Fibroblast of skin of right biceps (primary cell): ENCODE data around the gene TMEM259.
A peak's percentile ranks its signal among the peaks of the same experiment; 100 is the strongest.
"Not testable (repeated sequence)": the region's sequence is repeated elsewhere in the genome, so short reads cannot be mapped to it uniquely, and the experiment has no call there.

ENCODE experiments used
- DNase-seq: peaks from one replicate; pipeline ENCODE4 v3.0.0-alpha.2; 2013

The TMEM259 gene

DNA sequence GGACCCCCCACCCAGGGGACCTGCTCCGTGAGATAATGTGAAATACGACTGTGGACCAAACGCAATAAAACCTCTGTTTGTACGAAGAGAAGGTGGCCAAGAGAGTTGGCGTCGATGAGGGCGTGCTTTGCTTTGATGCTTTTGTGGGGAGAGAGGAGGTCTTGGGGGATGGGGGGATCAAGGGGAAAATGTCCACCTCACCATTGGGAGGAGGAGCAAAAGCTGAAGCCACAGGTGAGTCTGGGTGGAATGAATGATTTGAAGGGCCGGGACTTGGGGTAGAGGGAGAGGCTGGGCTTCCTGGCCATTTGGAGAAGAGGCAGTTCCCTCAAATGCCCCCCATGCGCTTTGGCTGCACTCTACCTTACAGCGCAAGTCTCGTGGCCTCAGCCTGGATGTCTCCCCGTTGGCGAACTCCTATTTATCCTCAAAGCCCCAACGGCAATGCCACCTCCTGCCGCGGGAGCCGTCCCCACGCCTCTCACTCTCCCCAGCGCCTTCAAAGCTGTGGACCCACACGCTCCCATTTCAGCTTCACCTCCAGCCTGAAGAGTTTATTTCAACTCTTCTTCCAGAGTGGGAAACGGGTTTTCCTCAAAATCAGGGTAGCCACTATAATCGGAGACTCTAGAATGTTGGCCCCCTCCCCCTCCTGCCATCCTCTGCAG, 18.2 kb upstream of the TMEM259 start:
- peak; percentile 54 for DNase-seq

DNA sequence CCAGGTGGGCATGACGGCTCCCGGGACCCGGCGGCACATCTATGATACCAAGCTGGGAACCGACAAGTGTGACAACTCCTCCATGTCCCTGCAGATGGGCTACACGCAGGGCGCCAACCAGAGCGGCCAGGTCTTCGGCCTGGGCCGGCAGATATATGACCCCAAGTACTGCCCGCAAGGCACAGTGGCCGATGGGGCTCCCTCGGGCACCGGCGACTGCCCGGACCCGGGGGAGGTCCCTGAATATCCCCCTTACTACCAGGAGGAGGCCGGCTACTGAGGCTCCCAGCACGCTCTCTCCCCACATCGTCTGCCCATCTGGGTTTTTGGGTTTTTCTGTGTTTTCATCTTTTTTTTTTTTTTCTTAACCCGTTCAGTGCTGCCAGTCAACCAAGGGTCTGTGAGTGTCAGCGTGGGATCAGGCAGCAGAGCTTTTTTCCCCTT, 16.7 kb upstream of the TMEM259 start:
- DNase-seq = no peak

DNA sequence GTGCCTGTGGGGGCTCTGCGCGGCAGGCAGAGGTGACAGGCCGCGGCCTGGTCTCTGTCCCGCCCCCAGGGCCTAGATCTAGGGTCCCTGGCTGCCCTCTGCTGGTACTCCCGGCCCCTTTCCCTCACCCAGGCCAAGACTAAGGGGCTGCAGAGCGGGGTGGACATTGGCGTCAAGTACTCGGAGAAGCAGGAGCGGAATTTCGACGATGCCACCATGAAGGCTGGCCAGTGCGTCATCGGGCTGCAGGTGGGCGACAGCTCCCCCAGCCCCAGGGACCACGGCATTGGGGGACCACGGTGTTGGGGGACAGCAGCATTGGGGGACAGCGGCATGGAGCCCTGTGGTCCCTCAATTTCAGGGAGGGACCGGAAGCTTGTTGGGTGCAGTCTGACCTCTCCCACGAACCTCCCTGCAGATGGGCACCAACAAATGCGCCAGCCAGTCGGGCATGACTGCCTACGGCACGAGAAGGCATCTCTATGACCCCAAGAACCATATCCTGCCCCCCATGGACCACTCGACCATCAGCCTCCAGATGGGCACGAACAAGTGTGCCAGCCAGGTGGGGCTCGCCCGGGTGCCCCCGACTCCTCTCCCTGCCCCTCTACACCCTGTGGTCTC, 15.2 kb upstream of the TMEM259 start:
- no peak for DNase-seq

DNA sequence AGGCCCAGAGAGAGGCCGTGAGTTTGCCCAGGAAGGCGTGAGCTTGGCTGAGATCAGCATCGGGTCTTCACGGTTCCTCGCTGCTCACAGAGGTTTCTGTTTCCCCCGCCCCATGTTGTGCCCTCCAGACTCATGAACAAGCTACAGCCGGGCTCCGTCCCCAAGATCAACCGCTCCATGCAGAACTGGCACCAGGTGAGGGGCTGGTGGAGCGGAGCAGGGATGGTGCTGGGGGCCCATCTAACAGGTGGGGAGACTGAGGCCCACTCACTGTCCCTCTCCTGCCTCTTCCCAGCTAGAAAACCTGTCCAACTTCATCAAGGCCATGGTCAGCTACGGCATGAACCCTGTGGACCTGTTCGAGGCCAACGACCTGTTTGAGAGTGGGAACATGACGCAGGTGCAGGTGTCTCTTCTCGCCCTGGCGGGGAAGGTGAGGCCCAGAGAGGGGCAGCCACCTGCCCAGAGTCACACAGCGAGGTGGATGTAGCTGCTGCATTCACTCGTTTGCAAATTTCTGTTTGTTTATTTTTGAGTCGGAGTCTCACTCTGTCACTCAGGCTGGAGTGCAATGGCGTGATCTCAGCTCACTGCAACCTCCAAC, 11.4 kb upstream of the TMEM259 start:
- DNase-seq = no peak

- peak; percentile 99 for DNase-seq
Measured at GRCh38 chr19:1028062-1028926, 7.4 kb upstream of the TMEM259 start.

- no peak for DNase-seq
Measured at GRCh38 chr19:1027650-1028061, 6.7 kb upstream of the TMEM259 start.

DNA sequence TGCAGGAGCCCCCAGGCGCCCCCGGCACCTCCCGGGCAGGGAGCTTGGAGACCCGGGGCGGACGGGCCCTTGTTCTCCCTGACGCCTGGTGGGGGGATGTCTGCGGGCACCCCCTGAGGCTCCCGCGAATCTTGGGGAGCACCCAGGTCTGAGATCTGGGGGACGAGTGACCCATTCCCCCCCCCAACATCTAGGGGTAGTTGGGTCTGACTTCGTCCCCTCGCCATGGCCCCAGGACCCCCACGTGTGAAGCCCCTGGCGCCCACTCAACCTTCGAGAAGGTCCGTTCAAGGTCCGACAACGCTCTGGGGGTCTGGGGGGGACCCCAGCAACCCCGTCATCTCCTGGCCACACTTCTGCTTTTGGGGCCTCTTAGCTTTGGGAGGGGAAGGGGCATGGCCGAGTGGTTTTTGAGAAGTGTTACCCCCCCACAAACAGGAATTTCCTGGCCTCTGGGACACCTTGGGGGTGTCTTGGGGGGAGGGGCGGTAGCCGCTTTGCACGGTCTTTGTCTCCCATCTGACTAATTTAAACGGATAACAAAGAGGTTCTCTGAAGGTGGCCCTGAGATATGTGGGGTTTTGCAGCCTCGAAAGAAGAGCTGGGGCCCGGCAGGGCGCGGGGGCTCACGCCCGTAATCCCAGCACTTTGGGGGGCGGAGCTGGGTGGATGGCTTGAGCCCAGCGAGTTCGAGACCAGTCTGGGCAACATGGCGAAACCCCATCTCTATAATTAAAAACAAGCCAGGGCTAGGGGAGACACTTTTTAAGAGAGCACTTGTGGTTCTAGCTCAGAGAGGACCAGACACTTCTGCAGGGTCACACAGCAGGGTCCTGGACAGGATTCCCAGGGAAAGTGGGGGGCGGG, 6.1 kb upstream of the TMEM259 start:
- peak; percentile 58 for DNase-seq

GRCh38 chr19:1025960-1026782, 5.2 kb upstream of the TMEM259 start, which contains the start of gene CNN2:
Gene CNN2, plus strand, starts transcription at chr19:1026608. Its CDS starts 54 bp downstream, at chr19:1026662.
- DNase-seq = peak; percentile 86

DNA sequence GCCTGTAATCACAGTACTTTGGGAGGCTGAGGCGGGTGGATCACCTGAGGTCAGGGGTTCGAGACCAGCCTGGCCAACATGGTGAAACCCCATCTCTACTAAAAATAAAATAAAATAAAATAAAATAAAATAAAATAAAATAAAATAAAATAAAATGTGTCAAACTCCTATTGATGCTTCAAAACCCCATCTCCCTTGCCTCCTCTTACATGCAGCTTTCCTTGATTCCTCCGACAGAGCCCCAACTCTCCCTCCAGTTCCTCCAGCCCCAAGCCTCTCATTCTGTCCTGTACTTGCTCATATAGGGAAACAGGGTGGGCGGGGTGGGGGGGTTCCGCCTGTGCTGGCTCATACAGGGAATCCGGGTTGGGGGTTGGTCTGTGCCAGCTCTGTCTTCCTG, 4.2 kb upstream of the TMEM259 start:
- not testable (repeated sequence) for DNase-seq

DNA sequence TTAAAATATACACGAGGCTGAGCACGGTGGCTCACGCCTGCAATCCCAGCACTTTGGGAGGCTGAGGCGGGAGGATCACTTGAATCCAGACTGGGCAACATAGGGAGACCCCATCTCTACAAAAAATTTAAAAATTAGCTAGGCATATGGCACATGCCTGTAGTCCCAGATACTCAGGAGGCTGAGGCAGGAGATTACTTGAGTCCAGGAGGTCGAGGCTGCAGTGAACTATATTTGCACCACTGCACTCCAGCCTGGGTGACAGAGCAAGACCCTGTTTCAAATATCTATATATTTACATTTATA, 2.9 kb upstream of the TMEM259 start:
- not testable (repeated sequence) for DNase-seq

DNA sequence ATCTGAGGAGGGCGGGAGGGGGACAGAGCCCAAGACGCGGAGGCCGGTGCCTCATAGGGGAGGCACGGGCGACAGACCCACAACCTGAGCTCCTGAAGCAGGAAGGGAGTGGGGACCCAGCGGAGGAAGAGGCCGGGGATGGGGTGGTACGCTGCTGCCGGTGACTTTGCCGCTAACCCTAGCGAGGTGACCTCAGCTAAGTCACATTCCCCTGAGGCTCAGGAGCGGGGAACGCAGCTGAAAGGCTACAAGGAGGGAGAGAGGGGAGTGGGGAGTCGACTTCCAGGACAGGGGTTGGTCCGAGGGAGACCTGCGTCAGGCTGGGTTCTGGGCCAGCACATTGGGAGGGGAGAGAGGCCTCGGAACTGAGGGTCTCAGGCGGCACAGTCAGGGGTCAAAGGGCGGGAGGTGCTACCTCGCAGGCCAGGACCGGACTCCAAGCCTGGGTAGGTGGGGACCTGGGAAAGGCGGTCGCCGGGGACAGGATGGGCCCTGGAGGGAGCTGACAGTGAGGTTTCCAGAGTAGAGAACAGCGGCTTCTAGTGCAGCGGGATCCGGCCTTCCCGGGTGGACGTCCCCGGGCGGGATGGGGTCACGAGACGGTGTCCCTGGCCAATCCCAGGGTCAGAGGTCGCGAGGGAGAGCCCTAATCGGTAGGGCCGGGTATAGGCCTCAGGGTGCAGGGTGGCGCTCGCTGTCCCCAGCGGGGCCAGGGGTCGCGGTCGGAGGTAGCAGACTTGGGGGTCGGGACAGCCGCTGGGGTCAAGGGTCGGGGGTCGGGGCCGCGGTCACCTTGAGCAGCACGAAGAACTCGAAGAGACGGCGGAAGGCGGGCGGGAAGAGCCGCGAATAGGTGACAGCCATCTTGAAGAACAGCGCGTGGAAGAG, 699 bp downstream of the TMEM259 start:
- no peak for DNase-seq

DNA sequence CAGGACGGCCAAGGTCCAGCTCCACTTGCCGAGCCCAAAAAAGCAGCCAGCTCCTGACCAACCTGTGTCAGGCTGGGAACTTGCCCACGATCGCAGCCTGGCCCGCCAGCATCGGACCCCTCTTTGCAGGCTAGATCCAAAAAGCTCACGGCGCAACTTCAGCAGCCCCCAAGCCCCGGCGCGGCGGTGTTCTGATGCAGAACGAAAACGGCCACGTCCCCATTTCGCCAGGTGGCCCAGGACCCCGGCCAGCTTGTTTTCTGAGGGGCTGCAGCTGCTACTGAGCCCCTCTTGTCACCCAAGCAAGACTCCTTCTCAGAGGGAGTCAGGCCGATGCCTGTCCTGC, 1.3 kb downstream of the TMEM259 start:
- no peak for DNase-seq

GRCh38 chr19:1018932-1019615, 1.8 kb downstream of the TMEM259 start:
- no peak for DNase-seq

DNA sequence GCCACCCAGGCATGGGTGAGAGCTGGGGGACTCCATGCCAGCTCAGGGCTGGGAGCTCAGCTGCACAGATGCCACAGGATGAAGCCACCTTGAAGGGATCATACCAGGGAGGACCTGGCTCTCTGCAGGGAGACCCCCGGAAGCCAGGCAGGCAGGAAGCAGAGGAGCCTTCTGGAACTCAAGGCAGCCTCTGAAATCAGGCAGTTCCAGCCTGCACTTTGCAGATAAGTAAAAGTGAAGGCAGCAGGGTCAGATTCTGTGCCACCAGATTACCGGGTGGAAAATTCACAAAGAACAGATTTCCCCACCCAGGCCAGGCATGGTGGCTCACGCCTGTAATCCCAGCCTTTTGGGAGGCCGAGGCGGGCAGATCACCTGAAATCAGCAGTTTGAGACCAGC, 2.5 kb downstream of the TMEM259 start:
- no peak for DNase-seq

DNA sequence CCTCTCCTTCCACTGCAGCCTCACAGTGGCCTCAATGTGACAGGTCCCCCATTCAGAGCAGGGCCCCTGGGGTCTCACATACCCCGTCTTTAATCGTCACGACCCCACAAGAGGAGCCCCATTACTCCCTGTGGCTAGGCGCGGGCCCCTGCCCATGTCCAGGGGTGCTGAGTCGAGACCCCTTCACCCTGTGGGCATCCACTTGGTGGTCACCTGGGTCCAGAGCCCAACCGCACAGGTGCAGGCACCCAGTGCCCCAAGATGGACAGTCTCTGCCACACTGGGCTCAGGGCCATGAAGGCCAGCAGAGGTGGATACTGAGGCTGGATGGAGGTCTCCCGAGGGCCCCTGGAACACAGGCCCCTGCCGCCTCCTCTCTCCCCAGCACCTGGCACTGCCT, 3.0 kb downstream of the TMEM259 start:
- DNase-seq = no peak

DNA sequence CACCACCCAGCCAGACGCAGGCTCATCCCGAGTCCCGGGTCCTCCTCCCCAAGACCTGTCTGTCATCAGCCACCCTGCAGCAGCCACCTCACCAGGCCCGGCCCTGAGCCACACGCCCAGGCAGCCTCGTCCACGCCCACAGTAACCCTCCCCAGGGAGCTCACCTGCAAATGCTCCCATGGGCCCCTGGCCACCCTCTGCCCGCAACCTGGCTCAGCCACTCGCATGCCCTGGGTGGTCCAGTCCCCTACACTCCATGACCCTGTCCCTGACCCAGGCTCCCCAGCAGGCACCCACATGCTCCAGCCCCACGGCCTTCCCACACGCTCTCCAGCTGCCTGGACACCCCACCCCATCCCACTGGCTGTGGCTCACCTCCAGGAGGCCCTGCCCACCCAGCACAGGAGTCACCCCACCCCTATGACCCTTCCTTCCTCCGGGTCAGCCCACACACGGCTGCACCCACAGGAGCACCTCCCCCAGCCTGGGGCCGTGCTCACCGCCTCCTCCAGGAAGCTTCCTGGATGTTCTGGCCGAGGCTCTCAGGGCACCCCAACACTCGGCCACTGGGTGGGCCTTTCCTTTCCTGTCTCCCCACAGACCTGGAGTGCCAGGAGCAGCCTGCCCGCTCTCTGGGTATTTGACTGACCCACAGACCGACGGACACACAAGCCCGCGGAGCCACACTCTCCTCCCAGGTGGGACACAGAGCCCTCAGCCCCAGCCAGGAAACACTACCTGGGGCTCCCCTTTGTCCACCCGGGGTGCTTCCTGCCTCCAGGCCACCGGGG, 3.6 kb downstream of the TMEM259 start:
- DNase-seq = no peak

- DNase-seq = no peak
Measured at GRCh38 chr19:1016647-1017114, 4.2 kb downstream of the TMEM259 start.

GRCh38 chr19:1015782-1016646, 4.9 kb downstream of the TMEM259 start:
- no peak for DNase-seq
